CD4-positive, alpha-beta T cell treated with Interferon gamma for 1 hour (primary cell): Measurements from ENCODE around the gene C2CD3.
"Not testable (repeated sequence)": the region's sequence is repeated elsewhere in the genome, so short reads cannot be mapped to it uniquely, and the experiment has no call there.

ENCODE experiments used
- DNase-seq: peaks from one replicate; pipeline ENCODE4 v3.0.0-alpha.2; 2020

The C2CD3 gene

DNA sequence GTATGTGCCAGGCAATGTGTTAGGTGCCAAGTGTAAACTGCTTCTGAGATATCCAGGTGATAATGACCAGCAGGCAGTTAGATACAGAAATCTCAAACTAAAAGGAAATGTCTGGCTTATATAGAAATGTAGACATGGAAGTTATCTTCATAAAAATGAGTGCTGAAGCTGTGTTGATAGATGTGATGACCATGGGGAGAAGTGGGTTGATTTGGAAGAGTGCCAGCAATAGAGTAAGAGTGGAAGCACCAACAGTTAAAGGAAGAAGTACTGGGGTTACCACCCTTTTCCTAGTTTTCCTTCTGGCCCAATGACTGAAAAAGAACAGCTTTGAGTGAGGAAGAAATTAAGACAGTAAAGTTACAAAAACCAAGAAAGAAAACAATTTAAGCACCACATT lies 68.5 kb downstream of the C2CD3 start:
- DNase-seq = no peak

DNA sequence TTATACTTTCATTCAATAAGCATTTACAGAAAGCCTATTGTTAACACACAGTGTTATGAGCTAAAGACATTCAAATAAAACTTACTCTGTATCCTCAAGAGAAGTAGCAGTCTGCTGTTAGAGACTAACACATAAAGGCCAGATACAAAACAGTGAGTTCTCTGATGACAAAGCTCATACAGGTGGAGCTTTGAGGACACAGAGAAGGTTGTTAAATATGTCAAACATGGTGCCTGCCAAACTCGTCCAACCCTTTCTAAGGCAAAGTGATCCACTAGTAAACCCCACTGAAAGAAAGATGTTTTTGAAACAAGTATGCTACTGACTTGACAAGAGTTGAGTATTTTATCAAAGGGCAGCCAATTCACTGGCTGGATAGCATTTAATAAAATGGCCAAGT lies 70.1 kb downstream of the C2CD3 start:
- DNase-seq = no peak

- DNase-seq = no peak
These were observed 70.6 kb downstream of the C2CD3 start for GRCh38 chr11:74100231-74100630.

GRCh38 chr11:74097686-74098237 lies 73.0 kb downstream of the C2CD3 start:
- DNase-seq = no peak

DNA sequence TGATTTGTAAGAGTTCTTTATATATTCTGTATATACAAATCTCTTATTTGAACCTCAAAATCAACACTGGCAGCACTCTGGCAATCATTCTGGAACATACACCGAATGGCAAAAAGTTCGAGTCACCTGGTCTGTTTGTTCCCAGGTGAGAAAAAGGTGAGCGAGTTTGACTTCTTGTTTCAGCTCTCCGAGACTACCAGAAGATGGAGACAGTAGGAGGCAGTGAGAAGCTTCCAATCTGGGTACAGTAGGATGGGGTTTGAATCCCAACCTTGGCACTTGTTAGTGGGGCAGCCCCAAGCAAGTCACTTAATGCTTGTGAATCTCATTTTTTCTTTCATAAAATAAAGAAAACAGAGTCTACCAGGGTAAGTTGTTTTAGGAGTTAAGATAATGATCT lies 76.4 kb downstream of the C2CD3 start:
- DNase-seq = no peak

DNA sequence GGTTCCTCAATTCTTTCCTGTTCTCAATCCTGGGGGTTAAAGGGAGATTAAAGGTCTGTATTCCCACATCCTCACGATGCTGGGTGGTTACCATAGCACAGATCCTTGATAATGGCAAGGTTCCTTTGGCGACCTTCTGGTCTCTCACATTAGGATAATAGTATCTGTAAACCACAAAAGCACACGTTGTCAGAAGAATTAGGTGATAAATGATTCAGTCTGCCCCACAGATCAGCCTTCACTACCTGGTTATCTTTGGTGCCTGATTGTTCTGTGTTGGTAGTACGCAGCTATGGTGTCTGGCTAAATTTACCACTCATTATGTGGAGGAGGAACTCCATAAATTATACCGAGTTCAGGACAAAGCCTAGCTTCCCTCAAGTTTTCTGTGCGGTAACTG lies 78.4 kb downstream of the C2CD3 start:
- no peak for DNase-seq

- no peak for DNase-seq
These were observed 79.3 kb downstream of the C2CD3 start for GRCh38 chr11:74091549-74091948.

GRCh38 chr11:74090701-74091100 lies 80.1 kb downstream of the C2CD3 start:
- peak; percentile 8 for DNase-seq

- DNase-seq = no peak
These were observed 84.4 kb downstream of the C2CD3 start for GRCh38 chr11:74086242-74086884.

DNA sequence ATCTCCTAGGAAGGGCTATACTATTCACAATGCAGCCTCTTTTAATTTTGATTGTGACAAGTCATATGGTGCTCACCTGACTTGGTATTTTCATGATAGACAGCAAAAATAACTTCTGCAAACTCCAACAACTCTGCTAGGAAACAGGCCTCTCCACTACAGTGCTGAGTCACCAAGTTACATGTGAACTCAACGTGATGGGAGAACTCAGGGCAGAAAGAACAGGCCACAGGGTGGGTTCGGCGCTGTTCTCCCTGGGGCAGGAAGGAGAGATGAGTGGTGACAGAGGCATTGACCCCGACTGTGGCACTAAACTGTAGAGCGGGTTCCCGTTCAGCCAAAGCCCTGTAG lies 85.3 kb downstream of the C2CD3 start:
- DNase-seq = peak; percentile 1

GRCh38 chr11:74084796-74085541 lies 85.8 kb downstream of the C2CD3 start:
- no peak for DNase-seq

GRCh38 chr11:74083927-74084326 lies 86.9 kb downstream of the C2CD3 start:
- DNase-seq = not testable (repeated sequence)

DNA sequence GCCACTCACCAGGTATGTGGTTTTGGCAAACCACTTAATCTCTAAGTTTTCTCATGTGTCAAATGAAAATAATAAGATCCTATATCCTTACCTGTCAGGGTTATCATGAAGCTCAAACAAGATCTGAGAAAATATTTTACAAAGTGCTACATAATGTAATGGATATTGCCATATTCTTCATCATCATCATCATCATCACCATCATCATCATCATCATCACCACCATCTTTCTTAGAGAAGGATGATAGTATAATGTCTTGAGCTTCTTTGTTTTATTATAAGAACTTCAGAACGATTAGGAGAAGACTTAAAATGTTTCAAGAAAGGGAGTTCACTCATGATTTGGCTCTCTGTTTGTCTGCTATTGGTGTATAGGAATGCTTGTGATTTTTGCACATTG lies 89.4 kb downstream of the C2CD3 start:
- no peak for DNase-seq

DNA sequence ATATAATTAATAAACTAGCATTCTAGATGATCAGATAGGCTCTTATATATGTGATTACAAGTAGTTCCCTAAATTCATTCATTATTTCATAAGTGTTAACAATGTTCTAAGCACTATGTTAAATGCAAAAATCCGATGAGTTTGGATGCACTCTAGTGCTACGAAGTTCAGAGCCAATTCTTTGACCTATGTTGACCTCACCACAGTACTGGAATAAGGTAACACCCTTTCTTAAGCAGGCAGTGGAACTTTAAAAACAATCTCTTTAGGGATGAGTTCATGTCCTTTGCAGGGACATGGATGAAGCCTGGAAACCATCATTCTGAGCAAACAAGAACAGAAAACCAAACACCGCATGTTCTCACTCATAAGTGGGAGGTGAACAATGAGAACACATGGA lies 93.6 kb downstream of the C2CD3 start:
- no peak for DNase-seq

GRCh38 chr11:74072721-74073120 lies 98.1 kb downstream of the C2CD3 start:
- no peak for DNase-seq

DNA sequence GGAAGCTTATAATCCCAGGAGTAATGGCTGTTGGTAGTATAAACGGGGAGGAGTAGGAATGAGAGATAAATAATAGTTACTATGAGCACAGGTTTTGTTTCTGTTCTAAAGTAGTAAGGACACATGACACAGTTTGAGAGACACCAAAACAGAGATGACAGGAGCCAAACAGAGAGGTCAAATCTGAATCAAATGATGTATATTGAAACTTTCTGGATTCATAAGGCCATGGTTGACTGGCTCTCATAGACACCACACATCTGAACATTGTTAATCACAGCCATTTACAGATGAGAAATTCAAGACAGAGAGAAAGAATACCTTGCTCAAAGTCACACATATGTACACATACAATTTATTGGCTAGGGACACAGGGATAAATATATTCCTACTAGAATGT lies 98.5 kb downstream of the C2CD3 start:
- no peak for DNase-seq

DNA sequence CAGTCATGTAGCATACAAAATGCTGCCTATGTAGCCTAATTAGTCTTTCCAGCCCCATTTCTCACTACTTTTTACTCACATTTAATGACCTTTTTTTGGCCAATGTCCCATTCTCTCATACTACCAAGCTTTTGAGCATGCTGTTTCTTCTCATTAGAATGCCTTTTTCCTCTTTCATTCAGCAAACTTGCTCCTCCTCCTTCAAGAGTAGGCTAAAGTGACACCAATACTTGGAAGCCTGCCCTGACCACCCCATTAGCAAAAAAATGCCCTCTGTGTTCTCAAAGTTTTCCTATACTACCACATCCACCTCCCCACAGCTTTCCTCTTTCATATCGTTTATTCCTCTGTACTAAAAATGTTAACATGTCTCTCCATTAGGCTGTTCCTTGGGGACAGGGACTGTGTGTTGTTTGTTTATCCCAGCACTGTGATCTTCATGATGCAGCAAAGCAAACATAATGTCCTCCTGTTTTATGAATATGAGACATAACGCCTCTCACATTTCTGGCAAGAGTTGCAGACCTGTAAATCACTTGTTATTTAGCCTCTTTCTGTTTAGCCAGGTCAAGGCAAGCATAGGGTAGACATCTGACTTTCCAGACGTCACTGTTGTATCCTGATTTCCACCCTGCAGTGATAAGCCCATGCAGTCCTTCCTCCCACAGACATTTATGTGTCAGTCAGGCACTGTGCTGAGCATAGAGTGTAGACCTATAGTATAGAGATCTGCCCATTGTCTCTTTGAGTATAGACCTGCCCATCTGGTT lies 99.9 kb downstream of the C2CD3 start:
- DNase-seq = no peak

- DNase-seq = no peak
These were observed 101.4 kb downstream of the C2CD3 start for GRCh38 chr11:74069146-74070046.

GRCh38 chr11:74066663-74067062 lies 104.1 kb downstream of the C2CD3 start:
- not testable (repeated sequence) for DNase-seq

DNA sequence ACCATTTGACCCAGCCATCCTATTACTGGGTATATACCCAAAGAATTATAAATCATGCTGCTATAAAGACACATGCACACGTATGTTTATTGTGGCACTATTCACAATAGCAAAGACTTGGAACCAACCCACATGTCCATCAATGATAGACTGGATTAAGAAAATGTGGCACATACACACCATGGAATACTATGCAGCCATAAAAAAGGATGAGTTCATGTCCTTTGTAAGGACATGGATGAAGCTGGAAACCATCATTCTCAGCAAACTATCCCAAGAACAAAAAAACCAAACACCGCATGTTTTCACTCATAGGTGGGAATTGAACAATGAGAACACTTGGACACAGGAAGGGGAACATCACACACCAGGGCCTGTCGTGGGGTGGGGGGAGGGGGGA lies 105.3 kb downstream of the C2CD3 start:
- DNase-seq = not testable (repeated sequence)

GRCh38 chr11:74063628-74064027 lies 107.2 kb downstream of the C2CD3 start:
- DNase-seq = not testable (repeated sequence)

DNA sequence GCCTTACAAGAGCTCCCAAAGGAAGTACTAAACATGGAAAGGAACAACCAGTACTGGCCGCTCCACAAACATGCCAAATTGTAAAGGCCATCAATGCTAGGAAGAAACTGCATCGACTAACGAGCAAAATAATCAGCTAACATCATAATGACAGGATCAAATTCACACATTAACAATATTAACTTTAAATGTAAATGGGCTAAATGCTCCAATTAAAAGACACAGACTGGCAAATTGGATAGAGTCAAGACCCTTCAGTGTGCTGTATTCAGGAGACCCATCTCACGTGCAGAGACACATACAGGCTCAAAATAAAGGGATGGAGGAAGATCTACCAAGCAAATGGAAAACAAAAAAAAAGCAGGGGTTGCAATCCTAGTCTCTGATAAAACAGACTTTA lies 109.2 kb downstream of the C2CD3 start:
- not testable (repeated sequence) for DNase-seq
